ENCODE results near the gene IQGAP1.

IQGAP1 gene

GRCh38 chr15:90529011-90529370 lies 140.9 kb downstream of the IQGAP1 start:
- no peak for TF ChIP-seq ZFX (IDR thresholded peaks at IDR 0.05)
- no peak for TF ChIP-seq CTCF (conservative IDR thresholded peaks at IDR 0.05)
- H3K27ac ChIP-seq: no peak overlapping the region; the same call in 1 of the 2 replicates

- H3K27ac ChIP-seq: peak within 1 kb of the TSS; percentile 72
- TF ChIP-seq CTCF (conservative IDR thresholded peaks at IDR 0.05): no peak
- peak; percentile 97 for TF ChIP-seq ZFX (IDR thresholded peaks at IDR 0.05)
These were observed 141.6 kb downstream of the IQGAP1 start, which contains the start of gene CRTC3 for GRCh38 chr15:90529371-90530249. TSS of gene CRTC3 (plus strand) at chr15:90529923. CDS start at chr15:90530072, 149 bp downstream.

GRCh38 chr15:90530250-90531051 lies 142.4 kb downstream of the IQGAP1 start:
- TF ChIP-seq ZFX (IDR thresholded peaks at IDR 0.05) (peak; percentile 91), CTCF (conservative IDR thresholded peaks at IDR 0.05) (no peak; the same call in 1 of the 2 replicates)
- peak overlapping the region; percentile 72 for H3K27ac ChIP-seq

- H3K27ac ChIP-seq: no peak overlapping the region
- TF ChIP-seq CTCF (conservative IDR thresholded peaks at IDR 0.05): no peak
- no peak for TF ChIP-seq ZFX (IDR thresholded peaks at IDR 0.05)
These were observed 143.1 kb downstream of the IQGAP1 start for GRCh38 chr15:90531147-90531546.

- H3K27ac ChIP-seq: no peak overlapping the region
- TF ChIP-seq CTCF (conservative IDR thresholded peaks at IDR 0.05) (no peak), ZFX (IDR thresholded peaks at IDR 0.05) (no peak)
These were observed 147.2 kb downstream of the IQGAP1 start for GRCh38 chr15:90535254-90535653.

GRCh38 chr15:90539789-90540188 lies 151.7 kb downstream of the IQGAP1 start:
- no peak overlapping the region for H3K27ac ChIP-seq
- TF ChIP-seq CTCF (conservative IDR thresholded peaks at IDR 0.05): no peak
- no peak for TF ChIP-seq ZFX (IDR thresholded peaks at IDR 0.05)

- TF ChIP-seq ZFX (IDR thresholded peaks at IDR 0.05): no peak
- TF ChIP-seq CTCF (conservative IDR thresholded peaks at IDR 0.05): no peak
- no peak overlapping the region for H3K27ac ChIP-seq
These were observed 152.7 kb downstream of the IQGAP1 start for GRCh38 chr15:90540768-90541167.

Measured in C4-2B (cell line).